GM15510 (cell line): ENCODE results near the gene PMFBP1.

Experiments
- POLR2A ChIP-seq: IDR thresholded peaks from 3 replicates; pipeline ENCODE4 v1.6.1; 2011; ENCODE audit warnings: borderline replicate concordance; ENCODE audit not compliant: insufficient read length; ENCODE audit errors: extremely low read depth

Gene PMFBP1, protein sequence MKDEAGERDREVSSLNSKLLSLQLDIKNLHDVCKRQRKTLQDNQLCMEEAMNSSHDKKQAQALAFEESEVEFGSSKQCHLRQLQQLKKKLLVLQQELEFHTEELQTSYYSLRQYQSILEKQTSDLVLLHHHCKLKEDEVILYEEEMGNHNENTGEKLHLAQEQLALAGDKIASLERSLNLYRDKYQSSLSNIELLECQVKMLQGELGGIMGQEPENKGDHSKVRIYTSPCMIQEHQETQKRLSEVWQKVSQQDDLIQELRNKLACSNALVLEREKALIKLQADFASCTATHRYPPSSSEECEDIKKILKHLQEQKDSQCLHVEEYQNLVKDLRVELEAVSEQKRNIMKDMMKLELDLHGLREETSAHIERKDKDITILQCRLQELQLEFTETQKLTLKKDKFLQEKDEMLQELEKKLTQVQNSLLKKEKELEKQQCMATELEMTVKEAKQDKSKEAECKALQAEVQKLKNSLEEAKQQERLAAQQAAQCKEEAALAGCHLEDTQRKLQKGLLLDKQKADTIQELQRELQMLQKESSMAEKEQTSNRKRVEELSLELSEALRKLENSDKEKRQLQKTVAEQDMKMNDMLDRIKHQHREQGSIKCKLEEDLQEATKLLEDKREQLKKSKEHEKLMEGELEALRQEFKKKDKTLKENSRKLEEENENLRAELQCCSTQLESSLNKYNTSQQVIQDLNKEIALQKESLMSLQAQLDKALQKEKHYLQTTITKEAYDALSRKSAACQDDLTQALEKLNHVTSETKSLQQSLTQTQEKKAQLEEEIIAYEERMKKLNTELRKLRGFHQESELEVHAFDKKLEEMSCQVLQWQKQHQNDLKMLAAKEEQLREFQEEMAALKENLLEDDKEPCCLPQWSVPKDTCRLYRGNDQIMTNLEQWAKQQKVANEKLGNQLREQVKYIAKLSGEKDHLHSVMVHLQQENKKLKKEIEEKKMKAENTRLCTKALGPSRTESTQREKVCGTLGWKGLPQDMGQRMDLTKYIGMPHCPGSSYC

DNA sequence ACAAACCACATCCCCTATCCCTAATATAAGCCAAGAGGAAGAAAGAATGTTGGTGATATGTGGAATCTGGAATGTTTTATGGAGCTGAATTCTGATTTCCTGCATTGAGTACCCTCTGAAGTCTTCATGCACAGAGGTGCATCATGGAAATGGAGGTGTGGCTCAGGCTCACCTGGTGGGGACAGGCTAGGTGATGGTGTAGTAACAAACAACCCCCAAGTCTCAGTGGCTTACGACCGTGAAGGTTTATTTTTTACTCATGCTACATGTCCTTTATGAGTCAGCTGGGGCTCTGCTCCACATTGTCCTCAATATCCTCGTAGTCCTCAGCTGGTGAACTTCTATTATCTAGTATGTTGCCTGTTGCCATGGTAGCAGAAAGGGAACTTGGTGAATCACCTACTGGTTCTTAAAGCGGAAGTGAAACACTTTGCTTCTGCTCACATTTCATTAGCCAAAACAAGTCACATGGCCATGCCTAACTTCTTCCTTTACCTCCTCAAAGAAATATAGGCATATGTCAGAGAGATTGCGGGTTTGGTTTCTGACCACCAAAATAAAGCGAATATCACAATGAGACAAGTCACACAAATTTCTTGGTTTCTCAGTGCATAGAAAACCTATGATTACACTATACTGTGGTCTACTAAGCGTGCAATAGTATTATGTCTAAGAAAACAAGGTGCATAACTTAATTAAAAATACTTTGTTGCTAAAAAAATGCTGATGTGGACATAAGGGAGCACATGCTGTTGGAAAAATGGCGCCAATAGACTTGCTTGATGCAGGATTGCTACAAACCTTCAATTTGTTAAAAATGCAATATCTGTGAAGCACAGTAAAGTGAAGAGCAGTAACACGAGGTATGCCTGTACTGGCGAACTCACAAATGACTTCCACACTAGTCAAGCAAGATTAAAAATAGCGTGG lies at the start of gene PMFBP1:
Gene PMFBP1 (minus strand): TSS at position 51 of the 930 bp plus-strand sequence. CDS start 947 bp downstream, outside the sequence.
- no peak for TF ChIP-seq POLR2A

DNA sequence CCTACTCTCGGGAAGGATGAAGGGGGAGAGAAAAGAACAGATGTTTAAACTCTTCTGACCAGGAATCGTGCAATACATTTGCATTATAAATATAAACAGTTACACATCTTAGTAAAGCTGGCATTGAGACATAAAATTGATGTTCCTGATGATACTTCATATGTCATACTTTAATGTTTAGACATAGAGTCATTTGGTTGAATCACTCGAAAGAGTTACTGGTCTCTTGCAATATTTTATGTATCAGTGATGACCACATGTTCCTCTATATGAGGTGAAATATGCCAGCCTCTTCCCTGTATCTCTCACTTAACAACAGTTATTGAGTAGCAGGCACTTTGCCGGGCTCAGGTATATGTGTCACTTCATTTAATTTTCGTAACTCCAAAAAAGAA lies 49.7 kb upstream of the PMFBP1 start:
- TF ChIP-seq POLR2A: no peak

DNA sequence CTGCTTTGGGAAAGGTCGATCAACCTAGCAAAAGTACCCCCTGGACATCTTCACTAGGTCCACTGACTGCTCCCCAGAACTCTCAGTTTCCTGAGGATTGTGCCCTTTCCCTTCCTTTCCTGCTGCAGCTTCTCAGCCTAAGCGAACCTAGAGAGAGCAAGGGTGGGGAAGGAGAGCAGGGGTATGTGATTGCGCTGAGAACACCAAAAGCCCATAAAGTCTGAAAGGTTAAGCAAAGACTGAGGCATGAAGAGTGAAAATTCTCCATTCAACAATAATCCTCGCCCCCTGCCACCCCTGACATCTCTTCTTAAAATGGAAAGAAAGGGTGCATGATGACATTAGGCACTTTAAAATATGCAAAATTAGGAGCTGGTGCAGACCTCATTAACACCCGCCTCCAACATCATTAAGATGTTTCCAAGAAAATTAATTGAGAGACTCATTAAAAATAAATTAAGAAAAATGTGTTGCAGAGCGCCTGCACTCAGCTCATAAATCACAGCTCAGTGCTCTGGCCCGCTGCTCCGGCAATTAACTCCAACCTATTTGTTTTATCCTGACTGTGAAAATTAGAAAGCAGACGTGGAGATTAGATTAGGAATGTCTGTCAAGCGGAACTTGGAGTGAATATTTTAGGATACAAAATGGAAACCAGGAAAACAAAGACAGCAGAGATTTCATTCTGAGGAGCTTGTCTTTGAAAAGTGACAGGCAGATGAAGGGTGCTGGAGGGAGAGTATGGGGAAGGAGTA lies 49.1 kb upstream of the PMFBP1 start:
- no peak for TF ChIP-seq POLR2A

DNA sequence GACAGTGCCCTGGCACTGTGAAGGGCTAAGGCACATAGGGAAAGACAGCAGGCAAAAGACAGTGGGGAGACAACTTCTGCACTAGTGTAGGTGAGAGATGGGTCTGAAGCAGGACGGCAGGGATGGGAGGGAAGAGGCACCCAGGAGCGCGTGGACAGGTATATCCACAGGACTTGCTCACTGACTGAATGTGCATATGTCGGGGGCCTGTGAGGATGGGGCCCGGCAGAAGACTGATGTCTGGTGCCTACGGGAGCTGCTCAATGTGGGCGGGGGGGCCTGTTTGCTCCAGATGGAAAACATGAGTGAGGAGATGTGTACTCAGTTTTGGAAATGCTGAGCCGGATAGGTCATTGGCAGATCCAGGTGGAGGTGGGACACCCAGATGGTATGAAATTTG lies 47.3 kb upstream of the PMFBP1 start:
- TF ChIP-seq POLR2A: no peak

DNA sequence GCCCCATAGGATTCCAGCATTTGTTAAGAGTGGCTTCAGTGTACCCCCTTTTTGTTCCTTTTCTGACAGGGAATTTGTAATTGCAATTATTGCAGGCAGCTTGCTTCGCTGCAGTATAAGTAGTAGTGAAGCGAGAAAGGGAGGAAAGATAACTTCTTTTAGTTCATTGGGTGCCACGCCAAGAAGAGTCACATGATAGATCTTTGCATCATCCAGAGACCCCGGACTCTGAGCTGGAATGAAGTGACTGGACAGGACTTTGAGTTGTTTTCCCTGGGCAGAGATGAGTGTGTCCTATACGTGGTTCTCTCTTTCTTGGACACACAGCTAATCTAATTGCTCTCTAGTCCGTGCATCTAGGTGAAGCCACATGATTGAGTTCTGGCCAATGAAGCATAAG lies 44.8 kb upstream of the PMFBP1 start:
- TF ChIP-seq POLR2A: no peak

DNA sequence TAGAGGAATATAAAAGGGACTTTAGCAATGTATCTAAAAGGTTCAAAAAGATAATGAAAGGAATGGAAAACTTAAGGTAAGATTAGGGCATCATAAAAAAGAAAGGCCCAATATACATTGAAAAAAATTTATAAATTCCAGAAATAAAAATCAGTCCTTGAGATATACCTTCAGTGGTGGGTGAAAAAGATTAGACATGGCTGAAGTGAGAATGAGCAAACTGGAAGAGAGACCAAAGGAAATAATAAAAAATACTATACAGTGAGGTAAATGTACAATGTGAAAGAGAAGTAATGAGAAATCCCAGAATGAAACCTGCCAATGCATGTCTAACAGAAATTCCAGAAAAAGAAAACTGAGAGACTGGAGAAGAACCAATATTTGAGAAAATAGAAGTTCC lies 42.9 kb upstream of the PMFBP1 start:
- TF ChIP-seq POLR2A: no peak

DNA sequence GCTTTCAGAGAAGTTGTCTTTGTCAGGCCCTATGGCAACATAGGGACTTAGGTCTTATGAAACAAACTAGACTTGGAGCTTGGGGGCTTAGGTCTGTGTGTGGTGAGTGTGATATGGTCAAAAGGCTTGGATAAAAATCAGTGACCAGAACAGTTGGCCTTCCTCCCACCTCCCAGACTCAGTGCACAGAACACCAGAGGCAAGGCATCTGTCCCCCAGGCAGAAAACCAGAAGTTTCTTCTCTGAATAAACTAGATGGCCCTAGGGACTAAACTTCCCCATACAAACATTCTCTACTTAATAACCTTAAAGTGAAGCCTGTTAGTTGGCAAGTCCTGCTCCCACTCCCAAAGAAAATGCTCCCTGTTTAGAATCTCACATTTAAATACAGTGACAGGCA lies 39.2 kb upstream of the PMFBP1 start:
- TF ChIP-seq POLR2A: no peak

DNA sequence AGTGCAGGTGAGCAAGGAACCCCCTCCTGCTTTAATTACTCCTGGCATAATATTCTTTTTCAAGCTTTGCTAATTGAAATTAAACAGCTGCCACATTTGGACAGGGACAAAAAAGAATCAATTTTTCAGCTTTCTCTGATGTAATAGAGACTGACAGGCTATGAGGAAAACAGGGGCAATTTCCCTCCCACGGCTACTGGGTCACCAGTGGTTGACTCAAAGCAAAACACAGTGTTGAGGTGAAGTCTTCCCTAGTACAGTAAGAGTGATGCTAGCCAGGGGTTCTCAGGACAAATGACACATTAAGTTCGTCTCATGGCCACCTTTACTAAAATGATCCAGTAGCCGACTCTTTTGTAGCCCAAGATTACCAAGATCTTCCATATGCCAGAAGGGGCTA lies 38.6 kb upstream of the PMFBP1 start:
- TF ChIP-seq POLR2A: no peak

DNA sequence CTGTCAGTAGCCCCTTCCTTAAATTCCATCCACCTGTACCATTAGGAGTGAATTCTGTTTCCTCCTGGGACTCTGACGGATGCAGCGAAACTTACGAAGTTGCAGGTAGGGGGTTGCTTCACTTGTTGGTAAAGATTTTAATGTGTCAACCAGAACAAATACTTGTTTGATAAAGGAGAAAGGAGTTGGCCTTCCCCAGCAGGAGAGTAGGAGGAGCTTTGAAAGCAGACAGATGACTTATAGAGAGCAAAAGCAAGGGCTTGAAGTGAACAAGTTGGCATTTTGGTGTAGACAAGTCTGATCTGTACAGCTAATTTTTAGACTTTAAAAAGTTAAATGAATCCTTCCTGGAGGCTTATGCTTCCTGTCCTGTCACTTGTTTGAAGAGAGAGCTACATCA lies 38.1 kb upstream of the PMFBP1 start:
- TF ChIP-seq POLR2A: no peak

DNA sequence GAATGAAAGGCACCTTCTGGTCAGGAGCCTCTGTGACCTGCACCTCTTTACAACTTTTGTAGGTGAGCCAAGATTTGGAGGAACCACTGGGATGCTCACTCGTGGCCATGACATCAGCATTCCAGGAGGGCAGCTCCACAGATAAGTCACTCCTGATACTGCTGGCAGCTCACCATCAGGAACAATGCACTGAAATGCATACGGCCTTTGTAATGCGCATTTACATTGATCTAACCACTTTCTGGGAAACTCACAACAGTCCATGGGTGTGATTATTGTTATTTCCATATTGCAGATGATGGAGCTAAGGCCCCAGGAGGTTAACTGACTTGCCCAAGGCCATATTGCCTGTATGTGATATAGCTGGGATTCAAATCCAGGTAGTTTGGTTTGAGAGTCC lies 34.3 kb upstream of the PMFBP1 start:
- TF ChIP-seq POLR2A: no peak

DNA sequence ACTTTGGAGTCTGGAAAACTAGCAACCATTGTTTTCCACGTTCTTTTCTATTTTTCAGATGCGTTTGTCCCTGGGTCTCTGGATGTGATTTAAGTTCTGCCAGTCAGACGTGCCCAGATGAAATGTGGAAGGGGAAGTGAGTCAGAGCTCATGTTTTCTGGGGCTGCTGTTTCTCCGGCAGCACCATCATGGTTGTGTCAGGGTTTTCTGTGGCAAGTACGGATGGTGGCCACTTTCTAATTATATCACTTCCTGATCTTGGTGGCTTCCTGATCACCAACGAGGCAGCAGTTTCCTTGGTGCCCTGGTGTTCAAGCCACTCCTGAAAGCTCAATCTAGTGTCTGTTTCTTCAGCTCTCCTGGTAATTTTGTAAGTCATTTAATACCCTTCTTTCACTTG lies 31.4 kb upstream of the PMFBP1 start:
- TF ChIP-seq POLR2A: no peak

DNA sequence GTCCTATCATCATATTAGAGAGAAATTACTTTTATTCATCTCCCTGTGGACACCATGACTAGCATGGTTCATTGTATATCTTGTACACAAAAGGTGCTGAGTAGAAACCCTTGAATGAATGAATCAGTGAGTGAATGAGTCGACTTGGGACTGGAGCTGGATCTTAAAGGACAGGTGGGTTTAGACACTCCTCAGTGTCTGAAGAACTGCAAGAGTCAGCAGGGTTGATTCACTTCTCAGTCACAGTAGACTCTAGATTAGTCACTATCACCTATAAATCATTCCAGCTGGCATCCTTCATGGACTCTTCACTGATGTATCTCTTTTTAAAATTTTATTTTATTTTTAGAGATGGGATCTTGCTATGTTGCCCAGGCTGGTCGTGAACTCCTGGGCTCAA lies 30.1 kb upstream of the PMFBP1 start:
- TF ChIP-seq POLR2A: no peak

DNA sequence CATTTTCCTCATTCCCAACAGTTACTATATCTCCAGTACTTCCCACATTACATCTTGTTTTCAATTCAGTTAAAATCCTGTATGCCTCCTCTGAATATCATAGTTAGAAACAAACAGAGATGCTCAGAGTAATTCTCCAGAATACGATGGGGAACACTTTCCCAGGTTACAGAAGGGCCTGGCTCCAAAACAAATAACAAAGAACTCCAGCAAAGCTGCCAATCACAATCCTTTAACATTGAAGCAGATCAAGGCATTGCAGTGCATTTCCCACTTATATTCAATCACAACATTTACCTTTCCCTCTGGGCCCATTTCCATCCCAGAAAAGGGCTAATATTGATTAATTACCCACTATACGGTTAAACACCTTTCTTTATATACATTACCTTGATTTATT lies 29.4 kb upstream of the PMFBP1 start:
- TF ChIP-seq POLR2A: no peak
